Keratinocyte (primary cell): ENCODE results near the gene IQSEC3. TPM values are rescaled to one million over a fixed set of nuclear protein-coding genes. Genes with fewer than 3 reads are reported as not detected.

Experiments used
- DNase-seq: peaks from one replicate; pipeline ENCODE4 v3.0.0-alpha.2; 2011; ENCODE audit warnings: low read depth, missing footprints, low spot score
- FAIRE-seq: peaks from 2 replicates; lab custom pipeline; 2011; peaks lifted over from hg19 to GRCh38; lab: Jason Lieb, UNC
- H2AFZ ChIP-seq: 2 replicates; pipeline ENCODE4 v1.6.0; 2012; ENCODE audit warnings: low read length, control low read depth, inconsistent platforms; ENCODE audit not compliant: control insufficient read depth
- H3K27ac ChIP-seq: 2 replicates; pipeline ENCODE4 v1.5.1; 2011; ENCODE audit warnings: low read length; ENCODE audit not compliant: control insufficient read depth, insufficient read depth
- H3K27me3 ChIP-seq: 3 replicates; pipeline ENCODE4 v1.6.0; 2011; ENCODE audit warnings: low read length; ENCODE audit not compliant: control insufficient read depth, insufficient read depth; ENCODE audit errors: extremely low read depth
- H3K36me3 ChIP-seq, 2 experiments: 2 replicates in 1 of 2; 3 replicates in 1 of 2; pipeline ENCODE4 v1.5.1; 2011; ENCODE audit warnings: low read length in 2 of 2, mild to moderate bottlenecking in 1 of 2; ENCODE audit not compliant: control insufficient read depth in 2 of 2, insufficient read depth in 2 of 2; ENCODE audit errors: extremely low read depth in 1 of 2
- H3K4me1 ChIP-seq: 3 replicates; pipeline ENCODE4 v1.5.1; 2011; ENCODE audit warnings: low read length; ENCODE audit not compliant: control insufficient read depth, insufficient read depth; ENCODE audit errors: extremely low read depth
- H3K4me2 ChIP-seq: 3 replicates; pipeline ENCODE4 v1.6.0; 2011; ENCODE audit warnings: low read depth, low read length; ENCODE audit not compliant: control insufficient read depth, insufficient read depth; ENCODE audit errors: extremely low read depth
- H3K4me3 ChIP-seq, 3 experiments: fragments of 200-600 bp in 1 of 3; sonication (generic) in 1 of 3; 2 replicates in 2 of 3; 3 replicates in 1 of 3; pipeline ENCODE4 v1.5.1; 2011 to 2016; ENCODE audit warnings: low read length in 3 of 3, mild to moderate bottlenecking in 3 of 3, control low read depth in 2 of 3, inconsistent platforms in 1 of 3, low read depth in 1 of 3, mixed read lengths in 1 of 3, mixed run types in 1 of 3, moderate library complexity in 1 of 3; ENCODE audit not compliant: control insufficient read depth in 2 of 3, insufficient read depth in 2 of 3; ENCODE audit errors: extremely low read depth in 1 of 3
- H3K79me2 ChIP-seq: 2 replicates; pipeline ENCODE4 v1.6.0; 2012; ENCODE audit warnings: low read length; ENCODE audit not compliant: control insufficient read depth, insufficient read depth
- H3K9ac ChIP-seq: 3 replicates; pipeline ENCODE4 v1.6.0; 2011; ENCODE audit warnings: low read length; ENCODE audit not compliant: control insufficient read depth, insufficient read depth; ENCODE audit errors: extremely low read depth
- H3K9me1 ChIP-seq: 3 replicates; pipeline ENCODE4 v1.6.0; 2011; ENCODE audit warnings: low read length; ENCODE audit not compliant: control insufficient read depth, insufficient read depth; ENCODE audit errors: extremely low read depth
- H3K9me3 ChIP-seq: 2 replicates; pipeline ENCODE4 v1.5.1; 2012; ENCODE audit warnings: low read depth, low read length; ENCODE audit not compliant: control insufficient read depth
- H4K20me1 ChIP-seq: 3 replicates; pipeline ENCODE4 v1.6.0; 2011; ENCODE audit warnings: low read length; ENCODE audit not compliant: control insufficient read depth, insufficient read depth; ENCODE audit errors: extremely low read depth
- CTCF ChIP-seq, 3 experiments: IDR thresholded peaks in 1 of 3; conservative IDR thresholded peaks in 1 of 3; optimal IDR thresholded peaks in 1 of 3; 2 replicates in 2 of 3; 3 replicates in 1 of 3; pipeline versions ENCODE3 to v1.5.1; 2011; ENCODE audit warnings: low read length in 3 of 3, mild to moderate bottlenecking in 3 of 3, moderate library complexity in 2 of 3, control low read depth in 1 of 3, inconsistent platforms in 1 of 3; ENCODE audit not compliant: insufficient read depth in 2 of 3; ENCODE audit errors: extremely low read depth in 1 of 3
- EZH2 ChIP-seq: IDR thresholded peaks from one replicate; pipeline ENCODE4 v1.6.1; 2012; ENCODE audit warnings: inconsistent platforms, mild to moderate bottlenecking, low read length, moderate library complexity
- dilution Hi-C: fragments of 300-500 bp; cut with MboI; formaldehyde crosslinking; loops from one replicate; pipeline ENCODE4 v1.7.0; 2020; ENCODE audit warnings: low sequenced_read_pairs; ENCODE audit not compliant: extremely low pct_ligation_motif_present
- polyA plus RNA-seq, 5 experiments: library from polyadenylated mRNA; depleted of rRNA in 3 of 5; stranded (reverse) in 3 of 5; stranded (forward) in 1 of 5; unstranded in 1 of 5; fragments of >200 nt; gene quantifications; 1 replicate in 1 of 5; 2 replicates in 3 of 5; 3 replicates in 1 of 5; pipeline versions ENCODE4 v1.2.1 to v1.2.3, GENCODE V29; 2011 to 2012; ENCODE audit warnings: missing spikeins in 2 of 5, low read depth in 1 of 5, low replicate concordance in 1 of 5

The IQSEC3 gene
- polyA plus RNA-seq, 1 donor (not counting 4 experiments of a cell fraction or from before 2014, with no cell fraction given): not detected

GRCh38 chr12:102879-103168 is 36.3 kb downstream of the IQSEC3 start:
- dilution Hi-C loops: no loop called here
- Histone ChIP-seq H3K9me3 (no peaks in the 10 kb centered on the region), H3K9me1 (no peaks in the 10 kb centered on the region), H2AFZ (no peak overlapping the region), H4K20me1 (no peaks in the 10 kb centered on the region), H3K36me3 (no peaks in the 10 kb centered on the region), H3K27ac (no peak overlapping the region), H3K4me1 (no peaks in the 10 kb centered on the region), H3K4me3 (no peak overlapping the region), H3K27me3 (peaks cover 46% of the 10 kb centered on the region), H3K9ac (no peak overlapping the region), H3K79me2 (no peaks in the 10 kb centered on the region), H3K4me2 (no peak overlapping the region)
- FAIRE-seq: no peak
- DNase-seq: no peak
- TF ChIP-seq CTCF (optimal IDR thresholded peaks at IDR 0.05 in 1 of 3, IDR thresholded peaks at IDR 0.05 in 1 of 3, conservative IDR thresholded peaks at IDR 0.05 in 1 of 3; ENCODE audit: extremely low read depth in 1 of 3, insufficient read depth in 2 of 3, low read length in 3 of 3) (no peak), EZH2 (no peak)

- Histone ChIP-seq H3K4me3 (no peak overlapping the region), H3K27ac (no peak overlapping the region), H3K9me3 (no peaks in the 10 kb centered on the region), H2AFZ (no peak overlapping the region), H3K9ac (no peak overlapping the region), H3K9me1 (no peaks in the 10 kb centered on the region), H3K4me2 (no peak overlapping the region), H3K27me3 (peaks cover 42% of the 10 kb centered on the region), H3K4me1 (no peaks in the 10 kb centered on the region), H4K20me1 (no peaks in the 10 kb centered on the region), H3K79me2 (no peaks in the 10 kb centered on the region), H3K36me3 (no peaks in the 10 kb centered on the region)
- DNase-seq (no peak), FAIRE-seq (no peak)
- dilution Hi-C loops: no loop called here
- TF ChIP-seq CTCF (optimal IDR thresholded peaks at IDR 0.05 in 1 of 3, IDR thresholded peaks at IDR 0.05 in 1 of 3, conservative IDR thresholded peaks at IDR 0.05 in 1 of 3; ENCODE audit: extremely low read depth in 1 of 3, insufficient read depth in 2 of 3, low read length in 3 of 3) (no peak), EZH2 (no peak)
These were observed 36.8 kb downstream of the IQSEC3 start for GRCh38 chr12:103169-103981.
